NCI-H2196 treated with DMSO at 0.1 percent for 48 hours (cell line): ENCODE data around the gene TBX5.

Experiments used
- DNase-seq: peaks from one replicate; lab custom pipeline; 2025; ENCODE audit not compliant: unreplicated experiment; lab: John Stamatoyannopoulos, UW

Gene TBX5

DNA sequence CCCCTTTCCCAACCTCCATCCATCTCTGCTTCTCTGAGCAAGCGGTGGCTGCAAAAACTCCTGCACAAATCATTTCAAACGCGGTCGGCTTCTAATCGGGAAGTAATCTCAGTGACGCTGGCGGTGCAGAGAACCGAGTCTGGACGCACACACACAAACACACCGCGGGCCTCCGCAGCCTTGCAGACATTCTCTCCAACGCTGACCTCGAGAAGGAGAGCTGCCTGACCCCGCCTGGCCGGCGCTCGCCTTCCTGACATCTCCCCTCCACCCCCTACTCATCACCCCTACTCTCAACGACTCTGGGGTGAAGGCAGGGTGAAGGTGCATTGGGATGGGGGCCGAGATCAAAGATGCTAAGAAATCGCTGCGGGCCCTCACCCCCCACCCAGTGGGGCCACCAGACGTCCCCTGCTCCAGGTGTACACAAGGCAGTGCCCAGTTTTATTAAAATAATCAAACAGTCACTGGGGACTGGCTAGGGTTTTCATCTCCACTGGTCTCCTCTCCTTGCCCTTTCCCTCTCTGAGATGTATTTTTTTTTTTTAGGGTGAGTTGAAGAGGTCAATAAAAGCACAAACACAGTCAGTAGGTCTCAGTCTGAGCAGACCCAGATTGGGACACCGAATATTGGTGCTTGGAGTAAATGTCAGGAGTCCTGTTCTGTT, 506 bp upstream of the TBX5 start:
- DNase-seq, result no peak

DNA sequence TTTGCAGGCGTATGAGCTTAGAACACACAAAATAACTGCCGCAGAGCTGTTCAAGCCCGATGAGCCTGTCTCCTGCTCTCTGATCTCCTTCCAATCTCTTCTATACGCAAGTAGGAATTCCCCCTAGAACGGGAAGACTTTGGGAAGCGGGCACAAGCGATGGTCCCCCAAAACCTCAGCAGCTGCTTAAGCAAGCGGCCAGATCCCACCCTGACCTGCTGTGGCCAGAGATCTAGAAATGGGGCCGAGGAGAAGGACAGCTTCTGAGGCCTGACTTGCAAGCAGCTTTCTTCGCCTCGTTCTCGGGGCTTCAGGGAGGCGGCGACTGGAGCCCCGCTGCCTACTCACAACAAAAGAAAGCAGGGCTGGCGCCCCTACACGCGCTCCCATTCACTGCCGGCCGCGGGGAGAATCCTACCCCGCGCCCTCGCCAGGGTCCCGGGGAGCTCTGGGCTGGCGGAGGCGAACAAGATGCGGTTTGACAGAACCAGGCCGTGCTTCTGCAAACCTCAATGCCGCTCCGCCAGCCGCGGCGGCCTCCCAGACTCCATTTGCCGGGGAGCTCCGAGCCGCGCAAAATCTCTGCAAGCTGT, 922 bp downstream of the TBX5 start:
- no peak for DNase-seq

DNA sequence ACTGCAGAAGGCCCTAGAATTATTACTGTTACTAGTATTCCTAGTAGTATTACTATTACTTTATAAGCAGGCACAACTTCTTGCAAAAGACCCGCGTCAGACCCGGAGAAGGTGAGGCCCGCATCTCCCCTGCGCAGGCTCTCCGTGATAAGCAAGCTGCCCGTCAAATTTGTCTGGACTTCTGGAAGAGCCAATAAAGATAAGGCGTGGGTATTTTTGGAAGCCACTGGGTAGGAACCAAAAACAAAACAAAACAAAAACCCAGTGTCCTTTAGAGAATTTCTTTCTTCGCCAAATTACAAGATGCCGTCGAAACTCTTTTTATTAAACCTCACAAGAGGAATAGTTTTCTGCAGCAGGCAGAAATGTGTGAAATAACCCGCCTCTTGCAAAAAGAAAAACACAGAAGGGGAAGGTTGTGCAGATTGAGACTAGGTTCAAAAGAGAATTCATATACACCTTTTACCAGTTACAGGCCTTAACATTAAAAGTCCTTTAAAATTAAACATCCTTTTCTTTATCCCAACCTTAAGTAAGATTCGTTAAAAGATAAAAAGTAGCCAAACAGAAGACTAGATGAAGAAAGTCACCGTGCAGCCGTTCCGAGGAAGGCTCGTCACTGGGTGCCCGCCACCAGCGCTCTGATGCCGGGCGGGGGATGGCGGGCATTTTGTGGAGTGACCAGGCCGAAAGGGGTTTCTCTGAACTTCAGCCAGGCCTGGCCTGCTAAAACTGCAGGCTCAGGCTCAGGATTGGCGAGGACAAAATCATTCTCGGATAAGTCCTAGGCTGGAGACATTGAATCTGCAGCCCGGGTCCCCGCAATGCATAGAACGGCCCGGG, 1.6 kb downstream of the TBX5 start:
- DNase-seq, result no peak

DNA sequence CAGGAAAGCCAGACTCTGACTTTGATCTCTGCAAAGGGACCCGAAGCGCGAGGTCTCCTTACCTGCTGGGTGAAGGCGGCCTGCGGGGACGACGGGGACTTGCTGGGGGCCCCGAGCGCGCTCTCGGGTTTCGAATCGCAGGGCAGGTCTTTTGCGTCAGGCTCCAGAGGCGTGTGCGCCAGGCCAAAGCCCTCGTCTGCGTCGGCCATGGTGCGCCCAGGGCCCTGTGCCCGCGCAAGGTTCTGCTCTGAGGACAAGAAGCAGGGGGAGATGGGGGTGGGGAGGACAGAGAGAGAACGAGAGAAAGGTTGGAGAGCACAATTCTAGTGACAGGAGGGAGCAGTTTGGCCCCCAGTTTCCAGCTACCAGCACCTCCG, 2.3 kb downstream of the TBX5 start:
- no peak for DNase-seq

DNA sequence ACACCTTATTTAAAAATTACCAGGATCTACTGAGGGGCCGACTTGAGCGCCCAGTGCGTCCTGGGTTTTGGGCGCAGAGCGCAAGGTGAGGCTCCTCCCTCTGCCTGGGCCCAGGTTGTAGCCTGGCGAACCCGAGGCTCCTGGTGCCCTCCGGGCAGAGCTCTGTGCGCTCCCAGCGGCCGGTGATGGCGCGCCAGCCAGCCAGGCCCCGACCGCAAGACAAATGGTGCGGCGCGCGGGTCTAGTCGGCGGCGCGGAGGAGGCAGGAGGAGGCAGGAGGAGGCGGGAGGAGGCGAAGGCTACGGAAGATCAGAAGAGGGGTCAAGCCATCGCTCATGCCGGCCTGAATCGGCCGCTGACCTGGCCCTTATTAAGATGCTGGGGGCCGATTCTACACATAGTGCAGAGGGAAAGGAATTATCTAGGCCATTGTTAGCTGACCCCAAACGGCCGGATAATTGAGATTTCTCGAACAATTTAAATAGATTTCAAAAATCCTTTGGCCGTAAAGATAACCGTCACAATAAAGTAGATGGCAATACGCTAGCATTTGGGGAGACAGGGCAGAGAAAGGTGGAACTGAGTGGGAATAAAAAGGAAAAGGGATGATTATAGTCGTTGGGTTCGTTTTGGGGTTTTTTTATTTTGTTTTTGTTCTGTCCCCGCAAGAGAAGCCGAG, 2.8 kb downstream of the TBX5 start:
- DNase-seq, result no peak

DNA sequence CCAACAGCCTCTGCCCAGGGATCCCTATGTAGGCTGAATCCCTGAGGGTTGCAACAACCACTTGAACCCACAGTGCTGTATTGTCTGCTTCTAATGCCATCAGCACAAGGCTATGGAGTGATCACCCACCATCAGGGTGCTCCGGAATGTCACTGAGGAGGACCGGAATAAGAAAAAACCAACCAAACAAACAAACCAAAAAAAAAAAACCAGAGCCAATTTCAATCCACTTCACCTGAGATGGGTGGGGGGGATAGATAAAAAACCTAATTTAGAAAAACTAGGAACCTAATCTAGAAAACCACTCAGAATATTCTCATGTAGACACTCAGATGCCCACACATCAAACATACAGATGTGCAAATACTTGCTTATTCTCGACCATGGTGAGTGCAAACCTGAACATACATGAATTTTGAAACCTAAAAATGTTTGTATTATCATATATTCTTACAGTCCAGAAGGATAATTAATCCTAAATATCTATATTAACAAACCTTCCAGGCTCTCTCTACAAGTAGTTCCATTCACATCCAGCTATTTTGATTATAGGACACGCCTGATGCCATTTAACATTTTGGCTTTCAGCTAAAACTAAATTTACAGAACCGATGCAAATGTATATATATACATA, 3.7 kb downstream of the TBX5 start:
- DNase-seq, result no peak

DNA sequence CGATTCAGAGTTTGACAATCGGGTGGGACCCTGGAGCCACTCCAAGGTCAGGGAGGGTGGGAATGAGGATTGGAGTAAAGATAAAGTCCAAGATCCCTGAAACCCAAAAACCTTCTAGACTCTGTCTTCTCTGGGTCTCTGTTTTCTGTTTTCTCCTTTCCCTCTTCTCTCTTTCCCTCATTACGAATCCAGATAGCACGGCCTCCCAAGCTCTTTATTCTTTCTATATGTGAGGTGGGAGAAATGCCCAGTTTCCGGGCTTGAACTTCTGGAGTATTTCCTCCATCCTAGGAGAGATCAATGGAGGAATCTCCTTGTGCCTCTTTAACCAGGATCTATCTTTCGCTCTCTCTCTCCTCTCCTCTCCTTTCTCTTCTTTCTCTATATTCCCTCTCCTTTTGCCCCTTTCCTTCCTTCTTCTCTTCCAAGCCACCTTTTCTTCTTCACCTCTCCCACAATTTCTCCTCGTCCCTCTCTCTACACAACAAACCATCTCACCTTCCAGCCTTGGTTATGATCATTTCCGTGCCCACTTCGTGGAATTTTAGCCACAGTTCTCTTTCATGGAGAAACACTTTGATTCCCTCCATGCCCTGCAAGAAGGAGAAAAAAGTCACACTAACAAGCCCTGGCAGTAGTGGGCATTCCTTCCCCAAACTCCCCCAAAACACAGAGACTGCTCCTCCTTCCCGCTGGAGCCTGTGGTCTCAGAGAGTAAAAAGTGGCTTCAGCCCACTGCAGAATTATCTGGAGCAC, 4.4 kb downstream of the TBX5 start:
- no peak for DNase-seq

DNA sequence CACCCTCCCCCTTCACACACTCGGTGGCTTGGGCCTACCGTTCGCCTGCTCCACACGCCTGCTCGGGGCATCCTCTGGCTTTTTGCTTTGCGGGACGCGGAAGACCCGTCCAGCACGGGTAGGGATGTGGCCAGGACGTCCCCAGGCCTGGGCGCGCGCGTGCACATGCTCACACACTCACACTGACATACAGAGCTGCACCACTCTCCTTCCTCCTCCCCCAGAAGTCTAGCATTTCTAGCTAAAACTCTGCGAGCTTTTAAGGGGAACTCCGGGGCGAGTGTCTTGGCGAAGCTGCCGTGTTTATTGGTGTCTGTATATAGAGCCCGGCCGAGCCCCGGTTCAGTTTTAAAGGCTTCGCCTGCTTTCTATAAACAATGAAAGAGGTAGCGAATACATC, 5.0 kb downstream of the TBX5 start:
- no peak for DNase-seq

DNA sequence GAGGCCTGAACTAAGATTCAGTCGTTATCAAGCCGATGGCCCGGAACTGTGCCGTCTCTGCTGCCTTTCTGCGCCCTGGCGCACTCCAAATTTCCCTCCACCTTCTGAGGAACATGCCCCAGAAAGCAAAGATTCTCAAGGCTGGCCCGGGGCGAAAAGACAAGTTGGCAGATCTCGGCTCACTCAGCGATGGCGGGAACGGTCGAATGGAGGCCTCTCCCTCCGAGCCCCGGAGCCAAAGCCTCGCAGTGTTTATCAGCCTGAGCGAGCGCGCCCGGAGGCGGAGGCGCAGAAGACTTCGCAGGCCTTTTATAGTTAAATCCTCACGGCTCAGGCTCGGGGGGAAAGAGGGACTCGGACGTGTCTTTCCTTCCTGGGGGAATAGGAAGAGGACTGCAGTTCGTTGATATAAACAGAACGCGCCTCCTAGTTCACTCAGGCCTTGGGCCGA, 5.6 kb downstream of the TBX5 start:
- no peak for DNase-seq

DNA sequence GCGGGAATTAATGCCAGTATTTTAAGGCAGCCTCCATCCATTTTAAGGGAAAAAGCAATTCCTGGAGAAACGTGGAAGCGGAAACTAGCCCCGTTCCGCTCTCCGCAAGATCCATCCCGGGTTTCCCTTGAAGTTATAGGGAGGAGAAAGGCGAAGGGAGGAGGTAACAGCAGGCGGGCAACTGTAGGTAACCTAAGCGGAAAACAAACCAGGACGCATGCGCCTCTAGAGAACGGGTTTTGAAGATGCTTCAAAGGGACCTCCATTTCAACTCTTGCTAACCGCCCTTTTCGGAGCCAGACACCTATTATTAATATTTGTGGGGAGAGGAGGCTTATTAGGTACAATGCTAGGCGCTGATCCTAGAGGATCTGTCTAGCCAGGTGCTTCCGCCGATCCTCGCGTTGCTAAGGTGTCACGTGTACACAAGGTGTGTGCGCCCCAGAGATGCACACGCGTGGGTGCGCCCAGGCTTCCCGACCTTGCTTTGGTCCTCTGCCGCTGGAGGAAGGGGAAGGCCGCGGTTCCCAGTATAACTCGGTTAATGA, 6.2 kb downstream of the TBX5 start:
- no peak for DNase-seq

DNA sequence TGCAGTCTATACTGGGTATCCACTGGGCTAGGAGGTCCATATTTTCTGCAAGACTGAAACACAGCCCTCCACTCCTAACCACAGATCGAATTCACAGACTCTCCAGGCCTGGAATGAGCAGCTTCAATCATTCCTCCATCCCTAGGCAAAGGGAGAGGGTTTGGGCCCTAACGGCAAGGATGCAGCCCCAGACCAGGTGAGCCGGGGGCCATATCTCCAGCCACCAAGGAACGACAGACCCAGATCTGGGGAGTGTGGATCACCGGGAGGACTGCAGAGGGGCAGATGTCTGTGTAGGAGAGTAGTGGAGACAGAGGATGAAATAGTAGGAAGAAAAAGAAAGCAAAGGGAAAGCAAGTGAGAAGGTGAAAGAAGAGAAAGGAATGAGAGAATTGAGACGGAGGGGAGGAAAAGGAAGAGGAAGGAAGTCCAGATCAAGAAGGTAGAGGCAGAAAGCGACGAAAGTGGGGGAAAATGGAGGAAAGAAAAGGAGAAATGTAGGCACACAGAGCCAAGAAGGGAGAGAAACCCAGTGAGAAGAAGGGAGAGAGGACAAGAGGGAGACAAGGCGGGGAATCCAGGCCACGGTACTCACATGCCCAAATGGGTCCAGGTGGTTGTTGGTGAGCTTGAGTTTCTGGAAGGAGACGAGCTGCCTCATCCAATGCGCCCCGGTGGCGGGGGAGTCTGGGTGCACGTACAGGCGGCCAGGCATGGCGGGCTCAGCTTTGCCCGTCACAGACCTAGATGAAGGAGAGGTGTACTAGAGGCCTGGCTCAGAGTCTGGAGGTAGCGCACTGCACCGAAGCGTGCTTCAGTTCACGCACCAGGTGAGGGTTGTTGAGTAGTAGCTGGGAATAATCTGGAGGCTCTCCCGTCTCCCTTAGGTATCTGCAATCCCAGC, 7.7 kb downstream of the TBX5 start:
- DNase-seq, result no peak

DNA sequence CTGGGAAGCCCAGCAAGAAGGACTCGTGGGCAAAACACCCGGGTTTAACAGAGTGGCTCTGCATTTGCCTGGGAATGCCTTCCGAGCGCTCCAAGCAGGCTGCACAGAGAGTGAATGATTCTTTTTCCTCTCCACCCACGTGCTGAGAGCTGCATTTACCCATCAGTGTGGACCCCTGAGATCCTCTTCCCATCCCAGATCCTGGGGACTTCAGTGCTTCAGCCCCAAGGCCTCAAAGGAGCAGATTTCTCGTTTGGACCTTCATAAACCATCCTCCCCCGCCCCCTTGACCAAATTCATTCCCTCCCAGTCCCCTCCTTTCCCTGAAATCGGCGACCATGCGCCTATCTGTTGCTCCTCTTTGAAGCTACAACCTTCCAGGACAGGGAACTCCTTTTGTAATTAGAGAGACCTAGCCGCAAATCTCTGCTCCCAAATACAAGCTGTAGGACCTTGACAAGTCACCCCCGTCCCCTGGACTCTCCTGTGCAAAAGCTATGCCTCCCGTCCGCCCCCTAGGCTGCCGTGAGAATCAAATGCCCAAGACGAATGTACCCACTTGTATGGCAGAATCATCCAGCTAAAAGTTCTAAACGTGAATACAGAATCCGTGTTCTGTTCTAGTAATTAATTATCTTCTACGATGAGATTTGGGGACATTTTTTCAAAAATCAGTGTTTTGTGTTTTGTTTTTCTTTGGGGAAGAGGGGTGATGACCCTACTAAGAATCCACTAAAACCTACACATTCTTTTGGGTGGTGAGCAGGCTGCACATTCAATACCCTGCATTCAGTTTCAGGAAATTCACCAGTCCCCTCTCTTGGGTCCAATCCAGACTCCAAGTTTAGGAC, 8.8 kb downstream of the TBX5 start:
- no peak for DNase-seq

DNA sequence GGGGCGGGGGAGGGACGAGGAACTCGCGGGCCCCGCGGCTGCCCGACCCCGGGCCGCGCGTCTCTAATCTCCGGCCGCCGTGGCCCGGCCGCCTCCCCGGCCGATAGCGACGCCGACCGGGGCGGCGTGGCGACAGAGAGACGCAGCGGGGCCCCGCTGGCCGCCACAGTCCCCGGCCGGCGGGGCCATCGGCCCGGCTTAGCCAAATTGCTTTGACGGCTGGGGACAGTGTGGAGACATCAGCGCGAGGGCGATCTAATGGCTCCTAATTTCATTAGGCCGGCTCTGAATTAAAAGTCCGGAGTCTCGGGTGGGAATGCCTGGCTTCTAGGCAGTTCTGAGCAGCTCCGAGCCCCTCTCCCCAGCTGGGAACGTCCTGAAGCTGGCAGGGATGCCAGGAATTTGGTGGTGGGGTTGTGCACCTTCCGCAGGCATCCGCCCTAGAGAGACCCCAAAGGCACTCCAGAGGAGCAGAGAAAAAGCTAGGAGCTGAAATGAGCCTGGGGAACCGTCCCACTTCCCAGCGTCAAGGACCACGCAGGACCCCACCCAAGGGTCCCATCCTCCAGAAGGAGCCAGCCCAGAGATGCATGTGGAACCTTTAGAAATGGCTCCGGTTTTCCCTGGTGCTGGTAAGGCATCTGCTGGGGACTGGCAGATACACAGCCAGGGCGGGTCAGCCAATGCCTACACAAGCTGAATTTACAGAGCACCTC, 9.6 kb downstream of the TBX5 start:
- no peak for DNase-seq

DNA sequence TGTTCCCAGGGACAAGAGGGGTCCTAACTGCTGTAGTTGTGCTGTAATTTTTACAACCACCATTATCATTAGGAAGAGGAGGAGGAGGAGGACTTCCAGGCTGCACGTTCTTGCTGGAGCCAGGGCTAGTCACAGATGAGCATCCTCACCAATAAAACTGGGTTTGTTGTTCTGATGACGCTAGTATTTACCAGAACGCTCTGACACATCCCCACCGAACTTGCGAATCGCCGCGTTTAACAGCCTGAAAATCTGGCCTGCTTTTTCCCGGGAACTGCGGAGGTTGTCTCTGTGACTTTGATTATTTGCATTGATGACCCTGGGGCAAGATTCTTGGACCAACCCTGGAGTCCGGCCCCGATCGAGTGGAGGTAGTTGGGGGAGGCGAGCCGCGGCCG, 10.2 kb downstream of the TBX5 start:
- DNase-seq, result no peak

DNA sequence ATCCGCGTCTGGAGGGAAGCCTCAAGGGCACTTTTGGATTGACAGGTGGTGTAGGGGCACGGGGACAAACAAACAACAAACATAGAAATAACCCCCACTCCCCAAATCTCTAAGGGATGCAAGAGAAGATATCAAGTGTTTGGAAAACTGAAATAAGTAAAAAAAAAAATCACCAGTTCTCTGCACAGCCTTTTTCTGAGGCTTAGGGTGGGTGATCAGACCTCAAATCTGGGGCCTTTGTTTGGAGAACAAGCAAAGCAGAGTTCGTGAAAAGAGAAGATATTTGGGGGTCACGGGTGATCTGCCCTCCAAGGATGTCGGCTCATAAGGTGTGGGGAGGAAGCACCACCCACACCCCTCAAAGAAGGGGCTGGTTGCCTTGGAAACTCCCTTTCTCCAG, 10.7 kb downstream of the TBX5 start:
- no peak for DNase-seq

DNA sequence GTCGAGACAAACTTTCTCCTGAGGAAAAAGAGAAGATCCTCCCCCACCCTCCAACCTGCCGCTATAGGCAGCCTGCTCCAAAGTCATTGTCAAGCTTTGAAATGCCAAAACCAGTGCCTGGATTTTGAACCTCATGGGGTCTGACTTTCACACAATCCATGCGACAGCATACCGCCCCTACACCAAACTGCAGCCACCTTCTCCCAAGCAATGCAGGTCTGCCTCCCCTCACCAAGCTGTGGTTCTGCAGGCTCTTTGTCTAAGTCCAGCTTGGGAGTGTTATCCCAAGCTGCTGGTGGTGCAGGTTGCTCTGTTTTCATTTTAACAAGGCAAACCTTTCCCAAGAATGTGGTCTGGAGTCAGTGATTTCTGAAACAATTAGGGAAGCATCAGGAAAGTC, 12.4 kb downstream of the TBX5 start:
- no peak for DNase-seq

DNA sequence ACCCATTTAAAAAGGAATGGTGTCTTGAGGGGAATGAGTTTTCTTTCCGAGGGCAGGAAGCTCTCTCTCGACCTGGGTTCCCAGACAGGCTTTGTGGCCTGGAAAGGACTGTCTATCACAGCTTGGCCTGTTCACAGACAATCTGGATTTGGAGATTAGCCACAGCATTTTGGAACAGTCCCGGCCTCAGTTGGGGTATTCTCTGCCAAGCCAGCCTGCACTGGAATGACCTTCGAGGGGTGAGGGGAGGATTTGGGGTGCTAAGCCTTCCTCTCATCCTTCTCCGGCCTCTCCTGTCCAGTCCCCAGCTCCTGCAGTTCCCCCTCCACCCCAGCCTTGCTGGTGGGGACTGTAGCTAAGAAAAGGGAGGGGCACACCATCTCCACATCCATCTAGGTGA, 13.0 kb downstream of the TBX5 start:
- no peak for DNase-seq

DNA sequence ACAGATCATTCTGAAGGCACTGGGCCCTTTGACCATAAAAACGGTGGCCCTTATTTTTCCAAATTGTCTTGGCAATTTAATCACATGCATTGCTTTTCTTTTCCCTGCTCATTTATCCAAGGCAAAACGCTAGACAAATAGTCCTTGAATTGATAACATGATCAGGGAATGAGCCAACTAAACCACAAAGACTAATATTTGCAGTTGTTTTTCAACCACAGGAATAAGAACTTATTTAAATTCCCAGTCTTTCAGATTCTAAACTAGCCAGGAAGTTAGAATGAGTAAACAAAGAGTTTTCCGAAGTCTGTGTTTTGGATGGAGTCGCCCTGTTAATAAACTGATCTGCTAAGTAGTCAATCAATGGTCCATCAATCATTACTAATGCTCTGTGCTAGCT, 14.9 kb downstream of the TBX5 start:
- no peak for DNase-seq
